ENCODE results near the gene CAV2.

CAV2 gene

DNA sequence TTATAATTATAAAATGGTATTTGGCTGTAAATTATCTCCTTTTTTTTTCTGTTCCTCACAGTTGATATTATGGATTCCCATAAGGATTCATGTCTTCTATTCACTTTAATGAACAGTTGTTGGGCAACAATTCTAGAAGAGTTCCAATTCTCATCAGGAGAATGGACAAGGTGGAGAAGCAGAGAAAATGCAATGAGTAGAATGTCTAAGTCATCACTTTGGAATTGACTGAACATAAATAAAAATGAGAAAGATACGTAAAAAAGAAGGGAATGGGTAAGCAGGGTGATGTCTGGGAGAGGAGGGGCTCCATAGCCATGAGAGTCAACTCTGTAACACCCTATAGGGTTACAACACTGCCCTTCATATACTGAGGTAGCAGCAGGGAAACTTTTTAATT, 1.8 kb upstream of the CAV2 start:
- no peak overlapping the region for H3K4me3 ChIP-seq (ENCODE audit: low read depth, low read length)
- H3K36me3 ChIP-seq: no peaks in the 10 kb centered on the region
- H3K4me1 ChIP-seq: no peaks in the 10 kb centered on the region
- H3K27me3 ChIP-seq: peaks cover 27% of the 10 kb centered on the region
- no peak for DNase-seq
- no peaks in the 10 kb centered on the region for H3K9me3 ChIP-seq
- TF ChIP-seq, protein P1, sequence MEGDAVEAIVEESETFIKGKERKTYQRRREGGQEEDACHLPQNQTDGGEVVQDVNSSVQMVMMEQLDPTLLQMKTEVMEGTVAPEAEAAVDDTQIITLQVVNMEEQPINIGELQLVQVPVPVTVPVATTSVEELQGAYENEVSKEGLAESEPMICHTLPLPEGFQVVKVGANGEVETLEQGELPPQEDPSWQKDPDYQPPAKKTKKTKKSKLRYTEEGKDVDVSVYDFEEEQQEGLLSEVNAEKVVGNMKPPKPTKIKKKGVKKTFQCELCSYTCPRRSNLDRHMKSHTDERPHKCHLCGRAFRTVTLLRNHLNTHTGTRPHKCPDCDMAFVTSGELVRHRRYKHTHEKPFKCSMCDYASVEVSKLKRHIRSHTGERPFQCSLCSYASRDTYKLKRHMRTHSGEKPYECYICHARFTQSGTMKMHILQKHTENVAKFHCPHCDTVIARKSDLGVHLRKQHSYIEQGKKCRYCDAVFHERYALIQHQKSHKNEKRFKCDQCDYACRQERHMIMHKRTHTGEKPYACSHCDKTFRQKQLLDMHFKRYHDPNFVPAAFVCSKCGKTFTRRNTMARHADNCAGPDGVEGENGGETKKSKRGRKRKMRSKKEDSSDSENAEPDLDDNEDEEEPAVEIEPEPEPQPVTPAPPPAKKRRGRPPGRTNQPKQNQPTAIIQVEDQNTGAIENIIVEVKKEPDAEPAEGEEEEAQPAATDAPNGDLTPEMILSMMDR (IDR thresholded peaks at IDR 0.05; ENCODE audit: low read depth, low read length): no peak

DNA sequence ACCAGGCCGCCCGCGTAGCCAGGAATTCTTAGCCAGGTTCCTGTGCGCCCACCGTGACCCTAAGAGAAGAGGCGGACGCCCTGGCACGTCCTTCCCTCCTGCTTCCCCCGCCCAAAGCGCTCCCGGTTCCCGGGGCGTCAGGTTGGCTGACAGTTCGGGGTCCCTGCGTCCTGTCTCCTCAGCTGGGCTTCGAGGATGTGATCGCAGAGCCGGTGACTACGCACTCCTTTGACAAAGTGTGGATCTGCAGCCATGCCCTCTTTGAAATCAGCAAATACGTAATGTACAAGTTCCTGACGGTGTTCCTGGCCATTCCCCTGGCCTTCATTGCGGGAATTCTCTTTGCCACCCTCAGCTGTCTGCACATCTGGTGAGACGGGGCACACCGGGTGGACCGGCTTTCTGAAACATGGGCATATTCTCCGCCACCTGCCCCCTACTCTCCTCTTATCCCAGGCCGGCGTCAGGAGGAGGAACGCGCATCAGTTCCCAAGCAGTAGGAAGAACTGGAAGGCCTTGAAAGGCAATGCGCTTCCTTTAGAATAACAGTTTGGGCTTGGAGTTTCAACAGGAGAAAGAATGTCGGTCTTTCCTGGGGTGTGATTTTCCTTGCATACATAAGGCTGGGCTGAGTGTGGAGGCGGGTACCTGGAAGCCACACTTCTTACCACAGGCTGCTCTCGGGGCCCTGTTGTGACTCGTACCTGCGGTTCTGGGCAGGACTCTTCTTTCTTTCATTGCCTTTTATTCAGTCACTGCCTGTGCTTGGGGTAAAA, 728 bp downstream of the CAV2 start:
- Histone ChIP-seq H3K9me3 (no peaks in the 10 kb centered on the region), H3K27me3 (peaks cover 27% of the 10 kb centered on the region), H3K4me3 (ENCODE audit: low read depth, low read length) (no peak overlapping the region), H3K36me3 (no peaks in the 10 kb centered on the region), H3K4me1 (no peaks in the 10 kb centered on the region)
- TF ChIP-seq, protein P1 (IDR thresholded peaks at IDR 0.05; ENCODE audit: low read depth, low read length): no peak
- no peak for DNase-seq

DNA sequence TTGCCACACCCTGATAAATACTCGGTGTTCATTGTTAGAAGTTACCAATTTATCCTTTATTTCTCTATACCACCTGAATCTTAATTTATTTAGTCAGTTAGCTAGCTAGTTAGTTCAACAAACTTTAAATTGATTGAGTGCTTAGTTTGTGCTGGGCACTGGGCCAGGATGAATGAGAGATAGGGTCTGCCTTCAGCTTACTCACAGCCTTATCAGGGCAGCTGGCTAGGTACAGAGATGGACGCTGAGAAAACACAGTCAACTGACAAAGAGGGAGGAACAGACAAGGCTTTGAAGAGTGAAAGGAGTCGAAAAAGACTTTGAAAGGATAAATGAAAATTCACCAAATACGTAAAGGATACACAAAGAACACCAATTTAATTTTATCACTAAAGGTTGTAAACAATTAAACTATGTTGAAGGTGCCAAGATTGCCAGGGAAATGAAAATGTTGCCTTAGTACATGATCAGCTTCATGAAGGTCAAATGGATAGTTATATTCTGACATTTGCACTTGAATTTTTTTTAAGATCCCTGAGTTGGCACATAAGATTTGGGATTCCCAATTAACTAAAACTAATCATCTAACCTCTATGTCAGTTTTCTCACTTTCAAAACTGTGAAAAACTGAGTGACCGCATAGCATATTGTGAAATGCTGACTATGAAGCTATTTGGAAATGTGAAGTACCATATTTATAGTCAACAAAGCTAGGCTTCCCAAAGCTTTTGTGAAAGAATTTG, 2.1 kb downstream of the CAV2 start:
- peaks cover 27% of the 10 kb centered on the region for H3K27me3 ChIP-seq
- no peaks in the 10 kb centered on the region for H3K9me3 ChIP-seq
- TF ChIP-seq, protein P1 (IDR thresholded peaks at IDR 0.05; ENCODE audit: low read depth, low read length): no peak
- DNase-seq: peak; percentile 36
- H3K4me3 ChIP-seq (ENCODE audit: low read depth, low read length): no peak overlapping the region
- H3K4me1 ChIP-seq: no peaks in the 10 kb centered on the region
- no peaks in the 10 kb centered on the region for H3K36me3 ChIP-seq

DNA sequence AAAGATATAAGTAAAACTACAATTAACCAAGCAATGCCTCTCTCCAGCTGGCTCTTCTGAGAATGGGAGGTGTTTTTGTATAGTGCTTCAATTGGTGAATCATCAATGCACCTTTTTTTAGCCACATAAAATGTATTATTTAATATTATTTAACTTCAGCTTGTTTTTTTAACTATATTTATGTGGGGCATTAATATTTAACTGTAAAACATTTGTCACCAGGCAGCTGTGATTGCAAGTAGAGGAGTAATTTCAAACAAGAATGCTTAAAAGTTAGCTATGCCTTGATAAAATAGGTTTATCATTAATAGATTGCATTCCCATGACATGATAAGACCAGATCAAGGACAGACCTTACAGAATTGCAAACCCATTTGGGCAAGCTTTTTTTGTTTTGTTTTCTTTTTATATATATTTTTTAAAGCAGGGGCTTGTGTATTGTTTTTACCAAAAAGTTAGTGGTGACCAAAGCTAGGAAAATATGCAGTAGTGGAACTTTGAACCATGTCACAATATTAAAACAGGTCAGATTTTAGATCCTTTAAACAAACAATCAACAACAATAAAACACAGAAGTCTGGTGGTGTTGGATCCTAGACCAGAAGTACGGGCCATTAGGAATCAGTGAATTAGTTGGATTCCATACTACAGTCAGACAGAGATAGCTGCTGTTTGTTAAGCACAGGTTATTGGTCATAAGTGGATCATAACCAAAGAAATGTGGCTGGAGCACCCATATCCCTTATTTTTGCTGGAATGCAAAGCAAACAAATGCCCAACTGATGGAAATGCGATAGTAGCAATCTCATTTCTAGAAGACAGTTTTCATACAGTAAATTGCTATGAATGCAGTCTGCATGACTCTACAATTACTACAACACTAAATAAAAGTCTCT, 2.9 kb downstream of the CAV2 start:
- H3K36me3 ChIP-seq: no peaks in the 10 kb centered on the region
- peaks cover 27% of the 10 kb centered on the region for H3K27me3 ChIP-seq
- TF ChIP-seq, protein P1 (IDR thresholded peaks at IDR 0.05; ENCODE audit: low read depth, low read length): no peak
- no peak for DNase-seq
- H3K4me3 ChIP-seq (ENCODE audit: low read depth, low read length): no peak overlapping the region
- H3K4me1 ChIP-seq: no peaks in the 10 kb centered on the region
- H3K9me3 ChIP-seq: no peaks in the 10 kb centered on the region

DNA sequence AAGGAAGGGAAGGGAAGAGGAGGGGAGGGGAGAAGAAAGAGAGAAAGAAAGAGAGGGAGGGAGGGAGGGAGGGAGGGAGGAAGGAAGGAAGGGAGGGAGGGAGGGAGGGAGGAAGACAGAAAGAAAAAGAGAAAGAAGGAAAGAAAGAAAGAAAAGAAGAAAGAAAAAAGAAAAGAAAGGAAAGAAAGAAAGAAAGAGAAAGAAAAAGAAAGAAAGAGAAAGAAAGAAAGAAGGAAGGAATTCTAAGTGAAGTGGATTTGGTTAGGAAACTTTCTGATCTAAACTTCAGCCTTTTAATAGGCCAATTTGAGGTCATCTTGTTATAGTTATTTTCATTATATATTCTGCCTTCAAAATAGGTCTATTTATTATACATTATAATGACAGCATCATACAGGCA, 4.3 kb downstream of the CAV2 start:
- Histone ChIP-seq H3K9me3 (no peaks in the 10 kb centered on the region), H3K36me3 (no peaks in the 10 kb centered on the region), H3K27me3 (peaks cover 27% of the 10 kb centered on the region), H3K4me1 (no peaks in the 10 kb centered on the region), H3K4me3 (ENCODE audit: low read depth, low read length) (no peak overlapping the region)
- TF ChIP-seq, protein P1 (IDR thresholded peaks at IDR 0.05; ENCODE audit: low read depth, low read length): no peak
- no peak for DNase-seq

Measured in BE2C (cell line).